ENCODE data around the gene SPIRE1. TPM values are rescaled to one million over a fixed set of nuclear protein-coding genes. Genes with fewer than 3 reads are reported as not detected.

The SPIRE1 gene
- total RNA-seq, 1 experiment from 2014 or later = 16.6 TPM

GRCh38 chr18:12658426-12659138 lies 675 bp upstream of the SPIRE1 start:
- Mint-ChIP-seq H3K9me3 (no peaks in the 10 kb centered on the region; a peak in 1 of 5 replicates), H3K27me3 (ENCODE audit: low read depth) (peaks cover 16% of the 10 kb centered on the region), H3K36me3 (ENCODE audit: insufficient read depth in 1 of 3, low read depth in 3 of 3) (peaks cover 0 to 4% (median 3%) of the 10 kb centered on the region in 3 experiments; a peak in 3 of 7 replicates), H3K4me1 (peaks cover 11 to 20% of the 10 kb centered on the region in 2 experiments), H3K27ac (peak overlapping the region in 2 of 3 experiments; percentile 10 to 85; a peak in 2 of 7 replicates), H3K4me3 (peak overlapping the region; percentile 75 to 89)
- no peaks in the 10 kb centered on the region for H3K79me2 ChIP-seq (ENCODE audit: insufficient read depth, low read length)
- H3K9me3 ChIP-seq (ENCODE audit: control insufficient read depth, low read depth, low read length) = no peaks in the 10 kb centered on the region
- no peak for TF ChIP-seq CTCF (conservative IDR thresholded peaks at IDR 0.05)
- H3K4me2 ChIP-seq (ENCODE audit: insufficient read depth, insufficient read length, low read length) = peak overlapping the region; percentile 62
- no peaks in the 10 kb centered on the region for H3K79me1 ChIP-seq (ENCODE audit: insufficient read depth, low read depth, low read length, poor library complexity, severe bottlenecking)
- no peak overlapping the region for H3T11ph ChIP-seq (ENCODE audit: low read length)
- no CpG with 5 or more reads among the region's 42 CpGs for WGBS (ENCODE audit: extremely low coverage, insufficient read length, low lambda C conversion rate)
- H4K20me1 ChIP-seq (ENCODE audit: control insufficient read depth, insufficient read depth, insufficient read length) = no peaks in the 10 kb centered on the region
- H3K18ac ChIP-seq (ENCODE audit: insufficient read length, low read depth, low read length) = no peak overlapping the region
- H4K8ac ChIP-seq (replicated peaks; ENCODE audit: insufficient read length, low read depth, low read length) = no peak overlapping the region
- H2BK120ac ChIP-seq (ENCODE audit: low read depth, low read length, poor library complexity, severe bottlenecking) = no peak overlapping the region
- H2BK12ac ChIP-seq (ENCODE audit: insufficient read length, low read depth, low read length) = no peak overlapping the region
- no peak overlapping the region for H2BK15ac ChIP-seq (ENCODE audit: low read depth, low read length)
- H3K27ac ChIP-seq (ENCODE audit: insufficient read length, low read depth, low read length) = no peak overlapping the region
- H2AFZ ChIP-seq (ENCODE audit: low read length) = no peak overlapping the region
- H4K91ac ChIP-seq (ENCODE audit: insufficient read length, low read depth, low read length) = no peak overlapping the region
- H3K23me2 ChIP-seq (ENCODE audit: insufficient read length, low read depth, low read length, poor library complexity, severe bottlenecking) = peaks cover 11% of the 10 kb centered on the region
- no peak overlapping the region for H3K23ac ChIP-seq (ENCODE audit: insufficient read length, low read depth, low read length)
- no peaks in the 10 kb centered on the region for H3K27me3 ChIP-seq (ENCODE audit: insufficient read depth, low read length)
- no peak overlapping the region for H2BK20ac ChIP-seq (ENCODE audit: low read depth, low read length, poor library complexity, severe bottlenecking)
- no peak overlapping the region for H2BK5ac ChIP-seq (ENCODE audit: insufficient read length, low read length)
- H3K56ac ChIP-seq (ENCODE audit: insufficient read length, low read depth, low read length) = no peak overlapping the region
- no peak overlapping the region for H3K4ac ChIP-seq (ENCODE audit: low read depth, low read length)
- no peak overlapping the region for H2AK5ac ChIP-seq (ENCODE audit: insufficient read length, low read length)
- peak overlapping the region; percentile 27 for H3K9ac ChIP-seq (ENCODE audit: extremely low read depth, insufficient read length, low read length)
- H3K14ac ChIP-seq (ENCODE audit: insufficient read depth, low read length) = no peak overlapping the region
- DNase-seq = peak; percentile 71
- H4K5ac ChIP-seq (ENCODE audit: insufficient read length, low read depth, low read length) = no peak overlapping the region
- H3K4me1 ChIP-seq (ENCODE audit: insufficient read depth, low read length) = no peaks in the 10 kb centered on the region

Data from H9 (cell line).